ENCODE measurements around the gene ATP5MC3. TPM values are rescaled to one million over a fixed set of nuclear protein-coding genes. Genes with fewer than 3 reads are reported as not detected.

Gene ATP5MC3
- total and polyA plus RNA-seq, 8 donors: 36.8 to 118 (median 66.2) TPM

- no peaks in the 10 kb centered on the region for H3K36me3 ChIP-seq
- intact Hi-C loops (cut with DNase I): no loop called here
- peak overlapping the region; percentile 81 to 94 (median 90) for H3K27ac ChIP-seq
- DNase-seq: peak in 5 of 6 donors; percentile 17 to 59 (median 39)
- peaks cover 0 to 23% (median 14%) of the 10 kb centered on the region in 3 donors for H3K4me1 ChIP-seq
- H3K27me3 ChIP-seq: no peaks in the 10 kb centered on the region
- H3K9me3 ChIP-seq: no peaks in the 10 kb centered on the region
- WGBS, 2 donors: 0 to 1% methylated on average over 32 of the region's 32 CpGs
- H3K4me3 ChIP-seq: peak overlapping the region; percentile 61 to 94 (median 91)
- peak; percentile 2 to 14 (median 8) for ATAC-seq
- FAIRE-seq: no peak
- TF ChIP-seq CTCF (IDR thresholded peaks at IDR 0.05): no peak
Observed at GRCh38 chr2:175167076-175167791, 14.3 kb downstream of the ATP5MC3 start.

- intact Hi-C loops (cut with DNase I): no loop called here
- FAIRE-seq (peak; percentile 13), DNase-seq (no peak), ATAC-seq (no peak)
- no peaks in the 10 kb centered on the region for H3K27me3 ChIP-seq
- peaks cover 0 to 23% (median 14%) of the 10 kb centered on the region in 3 donors for H3K4me1 ChIP-seq
- 44 to 45% methylated on average over 9 of the region's 9 CpGs for WGBS, 2 donors
- TF ChIP-seq CTCF (IDR thresholded peaks at IDR 0.05): no peak
- no peaks in the 10 kb centered on the region for H3K9me3 ChIP-seq
- peak overlapping the region in 3 of 4 donors; percentile 61 to 94 (median 88) for H3K4me3 ChIP-seq
- no peak overlapping the region for H3K27ac ChIP-seq
- H3K36me3 ChIP-seq: no peaks in the 10 kb centered on the region
Observed at GRCh38 chr2:175166216-175166824, 15.2 kb downstream of the ATP5MC3 start.

- ATAC-seq: no peak
- H3K9me3 ChIP-seq: no peaks in the 10 kb centered on the region
- H3K27ac ChIP-seq: no peak overlapping the region
- FAIRE-seq: no peak
- H3K4me3 ChIP-seq: no peak overlapping the region
- H3K4me1 ChIP-seq: peaks cover 0 to 18% (median 9%) of the 10 kb centered on the region in 3 donors
- no peaks in the 10 kb centered on the region for H3K36me3 ChIP-seq
- 95 to 98% methylated on average over 8 of the region's 8 CpGs for WGBS, 2 donors
- intact Hi-C loops (cut with DNase I): no loop called here
- DNase-seq: no peak
- H3K27me3 ChIP-seq: no peaks in the 10 kb centered on the region
- TF ChIP-seq CTCF (IDR thresholded peaks at IDR 0.05): no peak
Observed at GRCh38 chr2:175164235-175164634, 17.3 kb downstream of the ATP5MC3 start.

GRCh38 chr2:175158894-175159293 lies 22.6 kb downstream of the ATP5MC3 start:
- intact Hi-C loops (cut with DNase I): no loop called here
- ATAC-seq (no peak), DNase-seq (no peak), FAIRE-seq (no peak)
- no peak for TF ChIP-seq CTCF (IDR thresholded peaks at IDR 0.05)
- WGBS, 2 donors: 81 to 95% methylated on average over 4 of the region's 4 CpGs
- Histone ChIP-seq H3K4me3 (no peak overlapping the region), H3K27me3 (no peaks in the 10 kb centered on the region), H3K4me1 (no peaks in the 10 kb centered on the region), H3K36me3 (no peaks in the 10 kb centered on the region), H3K27ac (no peak overlapping the region), H3K9me3 (no peaks in the 10 kb centered on the region)

- H3K4me3 ChIP-seq: no peak overlapping the region
- no peak for FAIRE-seq
- no peak for DNase-seq
Observed at GRCh38 chr2:175156534-175156933, 25.0 kb downstream of the ATP5MC3 start.

More at GRCh38 chr2:175156534-175156933, 25.0 kb downstream of the ATP5MC3 start:
- Histone ChIP-seq H3K4me1 (peaks cover 0 to 17% (median 7%) of the 10 kb centered on the region in 3 donors), H3K9me3 (no peaks in the 10 kb centered on the region), H3K27me3 (no peaks in the 10 kb centered on the region), H3K36me3 (no peaks in the 10 kb centered on the region), H3K27ac (no peak overlapping the region)
- TF ChIP-seq CTCF (IDR thresholded peaks at IDR 0.05): no peak
- intact Hi-C loops (cut with DNase I): no loop called here
- 79 to 86% methylated on average over 5 of the region's 5 CpGs for WGBS, 2 donors
- ATAC-seq: no peak

Measured in pancreas (tissue), 10 donors.